Fibroblast of skin of back (primary cell): ENCODE results near the gene GTF3C5.
"Not testable (repeated sequence)": the region's sequence is repeated elsewhere in the genome, so short reads cannot be mapped to it uniquely, and the experiment has no call there.

Experiments used
- DNase-seq: peaks from one replicate; pipeline ENCODE4 v3.0.0-alpha.2; 2013

GTF3C5 gene

DNA sequence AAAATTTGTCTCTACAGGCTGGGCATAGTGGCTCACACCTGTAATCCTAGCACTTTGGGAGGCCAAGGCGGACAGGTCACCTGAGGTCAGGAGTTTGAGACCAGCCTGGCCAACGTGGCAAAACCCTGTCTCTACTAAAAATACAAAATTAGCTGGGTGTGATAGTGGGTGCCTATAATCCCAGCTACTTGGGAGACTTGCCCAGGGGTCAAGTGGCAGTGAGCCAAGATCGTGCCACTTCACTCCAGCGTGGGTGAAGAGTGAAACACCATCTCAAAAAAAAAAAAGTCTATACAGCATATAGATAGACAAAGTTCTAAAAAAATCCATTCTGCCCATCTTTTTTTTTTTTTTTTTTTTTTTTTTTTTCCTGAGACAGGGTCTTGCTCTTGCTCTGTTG, 63.6 kb downstream of the GTF3C5 start:
- DNase-seq = not testable (repeated sequence)

- no peak for DNase-seq
Observed at GRCh38 chr9:133094842-133095393, 64.1 kb downstream of the GTF3C5 start.

DNA sequence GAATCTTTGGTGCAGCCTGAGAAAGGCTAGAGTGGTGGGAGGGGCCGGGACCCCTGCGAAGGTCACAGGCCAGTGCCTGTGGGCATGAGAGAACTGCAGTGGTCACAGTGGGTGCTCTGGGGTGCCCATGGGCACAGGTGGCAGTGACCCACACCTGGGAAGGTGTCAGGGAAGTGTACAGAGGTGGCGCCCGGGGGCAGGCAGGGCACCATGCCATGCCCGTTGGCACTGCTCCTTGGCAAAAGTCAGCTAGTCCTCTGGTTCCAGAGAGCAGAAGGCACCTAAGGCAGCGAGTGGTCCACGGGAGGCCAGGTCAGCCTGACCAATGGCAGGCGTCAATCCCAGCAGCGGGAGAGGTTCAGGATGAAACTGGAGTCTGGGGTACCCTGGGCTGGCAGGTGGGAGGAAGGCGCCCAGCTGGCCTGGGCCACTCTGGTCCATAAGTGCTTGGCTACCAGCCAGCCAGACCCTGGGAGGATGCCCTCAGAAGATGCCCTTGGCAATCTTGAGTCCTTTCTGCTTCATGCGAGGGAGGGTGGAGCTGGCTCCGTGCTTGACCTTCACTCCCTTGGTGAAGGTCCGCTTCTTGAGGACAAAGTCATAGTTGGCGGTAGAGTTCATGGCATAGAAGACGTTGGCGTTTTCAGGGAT, 67.4 kb downstream of the GTF3C5 start:
- no peak for DNase-seq

GRCh38 chr9:133098871-133099270, 68.1 kb downstream of the GTF3C5 start:
- no peak for DNase-seq

GRCh38 chr9:133099726-133100505, 69.1 kb downstream of the GTF3C5 start:
- DNase-seq = no peak

- DNase-seq = no peak
Observed at GRCh38 chr9:133100506-133101355, 69.9 kb downstream of the GTF3C5 start.

DNA sequence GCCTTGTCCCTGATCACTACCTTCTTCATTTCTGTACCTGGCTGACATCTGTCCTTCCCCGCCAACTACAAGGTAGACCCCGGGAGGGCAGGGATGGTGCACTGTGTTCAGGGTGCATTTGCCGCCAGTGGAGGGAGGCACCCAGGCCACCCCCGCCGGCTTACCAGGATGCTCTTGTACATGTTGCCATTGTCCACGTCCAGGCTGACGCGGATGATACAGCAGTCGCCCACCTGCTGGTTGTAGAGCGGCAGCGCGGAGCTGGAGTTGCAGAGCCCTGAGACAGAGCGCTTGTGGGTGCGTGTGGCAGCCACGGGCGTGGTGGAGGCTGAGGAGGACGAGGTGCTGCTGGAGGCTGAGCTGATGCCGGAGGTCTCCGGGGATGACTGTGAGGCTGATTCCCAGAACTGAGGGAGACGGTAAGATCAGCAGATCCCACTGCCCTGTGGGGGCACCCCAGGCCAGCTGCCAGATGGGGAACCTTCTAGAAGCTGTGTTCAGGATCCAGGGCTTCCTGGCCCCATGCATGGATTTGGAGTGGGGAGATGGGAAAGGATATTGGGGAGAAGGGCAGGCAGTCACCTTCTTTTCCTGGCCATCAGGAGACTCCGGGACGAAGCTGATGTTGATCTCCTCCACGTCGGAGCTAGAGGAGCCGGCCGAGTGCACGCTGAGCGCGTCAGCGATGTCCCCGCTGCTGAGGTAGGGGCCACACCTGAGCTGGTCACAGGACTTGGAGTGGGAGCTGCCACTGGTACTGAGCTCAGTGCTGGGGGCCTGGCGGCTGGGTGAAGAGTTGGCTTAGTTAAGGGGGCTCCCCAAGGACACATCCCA, 70.8 kb downstream of the GTF3C5 start:
- DNase-seq = no peak

- no peak for DNase-seq
Observed at GRCh38 chr9:133102190-133103021, 71.6 kb downstream of the GTF3C5 start.

GRCh38 chr9:133103183-133103986, 72.6 kb downstream of the GTF3C5 start:
- no peak for DNase-seq

GRCh38 chr9:133103987-133104505, 73.2 kb downstream of the GTF3C5 start:
- no peak for DNase-seq

- no peak for DNase-seq
Observed at GRCh38 chr9:133104718-133105460, 74.1 kb downstream of the GTF3C5 start.

DNA sequence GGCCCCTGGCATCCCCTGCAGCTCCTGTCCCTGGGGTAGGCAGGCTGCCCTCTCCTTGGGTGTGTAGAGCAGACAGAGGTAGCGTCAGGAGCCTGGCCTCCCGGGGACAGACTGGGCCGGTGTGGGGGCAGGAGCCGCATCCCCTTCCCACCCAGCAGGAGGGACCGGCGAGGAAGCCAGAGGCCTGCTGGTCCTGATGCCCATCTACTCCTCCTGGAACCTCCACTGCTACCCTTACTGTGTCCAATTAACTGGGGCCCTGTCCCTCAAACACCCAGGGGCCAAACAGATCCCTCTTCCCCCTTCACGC, 74.6 kb downstream of the GTF3C5 start:
- DNase-seq = no peak

- DNase-seq = no peak
Observed at GRCh38 chr9:133106511-133107244, 75.9 kb downstream of the GTF3C5 start.

- DNase-seq = no peak
Observed at GRCh38 chr9:133107245-133107722, 76.5 kb downstream of the GTF3C5 start.
